ENCODE measurements around the gene HSPA12A. TPM values are rescaled to one million over a fixed set of nuclear protein-coding genes. Genes with fewer than 3 reads are reported as not detected.

HSPA12A gene
- total and polyA plus RNA-seq, 2 of the 13 experiments (the other 11 are each of a cell fraction or from before 2014, with no cell fraction given): 6.4 to 13.6 TPM

DNA sequence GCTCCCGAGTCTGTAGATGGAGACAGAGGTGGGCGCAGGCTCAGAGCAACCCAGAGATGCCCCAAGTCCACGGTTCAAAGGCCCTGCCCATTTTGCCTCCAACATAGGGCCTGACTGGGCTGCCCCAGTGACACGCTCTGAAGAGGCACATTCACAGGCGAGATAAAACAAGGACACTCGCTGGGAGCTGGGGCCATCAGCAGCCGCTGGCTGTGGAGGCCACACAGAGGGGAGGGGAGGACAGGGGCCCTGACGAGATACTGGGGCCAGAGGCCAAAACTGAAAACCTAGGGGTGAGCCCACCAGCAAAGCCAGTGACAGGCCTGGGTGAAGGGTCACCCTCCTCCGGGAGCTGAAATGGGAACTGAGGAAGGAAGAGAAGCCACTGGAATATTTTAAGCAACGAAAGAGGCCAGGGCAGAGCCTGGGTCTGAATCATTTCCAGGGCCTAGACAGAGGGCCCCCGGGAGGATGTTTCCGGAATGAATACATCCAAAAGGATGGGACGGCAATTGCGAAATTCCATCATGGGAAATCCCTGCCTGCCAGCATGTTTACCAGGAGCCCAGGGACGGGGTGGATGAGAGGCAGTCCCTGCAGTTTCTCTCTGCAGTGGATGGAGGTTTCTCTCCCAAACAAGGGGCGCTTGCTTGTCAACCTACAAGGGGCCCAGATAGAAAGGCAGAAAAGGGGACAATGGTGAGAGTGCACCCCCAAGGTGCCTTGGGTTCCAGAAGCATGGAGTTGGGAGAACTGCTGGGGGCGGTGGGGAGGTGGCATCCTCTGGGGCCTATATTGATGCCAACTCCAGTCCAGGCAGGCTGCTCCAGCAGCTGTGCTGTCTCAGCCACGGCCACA is 29.0 kb upstream of the HSPA12A start (continued):
- no peak for TF ChIP-seq NFE2 (CRISPR knock-in tag; IDR thresholded peaks at IDR 0.05)
- TF ChIP-seq, protein P1, sequence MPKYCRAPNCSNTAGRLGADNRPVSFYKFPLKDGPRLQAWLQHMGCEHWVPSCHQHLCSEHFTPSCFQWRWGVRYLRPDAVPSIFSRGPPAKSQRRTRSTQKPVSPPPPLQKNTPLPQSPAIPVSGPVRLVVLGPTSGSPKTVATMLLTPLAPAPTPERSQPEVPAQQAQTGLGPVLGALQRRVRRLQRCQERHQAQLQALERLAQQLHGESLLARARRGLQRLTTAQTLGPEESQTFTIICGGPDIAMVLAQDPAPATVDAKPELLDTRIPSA (CRISPR knock-in tag; IDR thresholded peaks at IDR 0.05; ENCODE audit: borderline replicate concordance): no peak
- TF ChIP-seq, protein P2, sequence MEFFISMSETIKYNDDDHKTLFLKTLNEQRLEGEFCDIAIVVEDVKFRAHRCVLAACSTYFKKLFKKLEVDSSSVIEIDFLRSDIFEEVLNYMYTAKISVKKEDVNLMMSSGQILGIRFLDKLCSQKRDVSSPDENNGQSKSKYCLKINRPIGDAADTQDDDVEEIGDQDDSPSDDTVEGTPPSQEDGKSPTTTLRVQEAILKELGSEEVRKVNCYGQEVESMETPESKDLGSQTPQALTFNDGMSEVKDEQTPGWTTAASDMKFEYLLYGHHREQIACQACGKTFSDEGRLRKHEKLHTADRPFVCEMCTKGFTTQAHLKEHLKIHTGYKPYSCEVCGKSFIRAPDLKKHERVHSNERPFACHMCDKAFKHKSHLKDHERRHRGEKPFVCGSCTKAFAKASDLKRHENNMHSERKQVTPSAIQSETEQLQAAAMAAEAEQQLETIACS (CRISPR knock-in tag; IDR thresholded peaks at IDR 0.05): no peak
- no peak for TF ChIP-seq YEATS4 (CRISPR knock-in tag; IDR thresholded peaks at IDR 0.05; ENCODE audit: borderline replicate concordance)
- TF ChIP-seq, protein P3, sequence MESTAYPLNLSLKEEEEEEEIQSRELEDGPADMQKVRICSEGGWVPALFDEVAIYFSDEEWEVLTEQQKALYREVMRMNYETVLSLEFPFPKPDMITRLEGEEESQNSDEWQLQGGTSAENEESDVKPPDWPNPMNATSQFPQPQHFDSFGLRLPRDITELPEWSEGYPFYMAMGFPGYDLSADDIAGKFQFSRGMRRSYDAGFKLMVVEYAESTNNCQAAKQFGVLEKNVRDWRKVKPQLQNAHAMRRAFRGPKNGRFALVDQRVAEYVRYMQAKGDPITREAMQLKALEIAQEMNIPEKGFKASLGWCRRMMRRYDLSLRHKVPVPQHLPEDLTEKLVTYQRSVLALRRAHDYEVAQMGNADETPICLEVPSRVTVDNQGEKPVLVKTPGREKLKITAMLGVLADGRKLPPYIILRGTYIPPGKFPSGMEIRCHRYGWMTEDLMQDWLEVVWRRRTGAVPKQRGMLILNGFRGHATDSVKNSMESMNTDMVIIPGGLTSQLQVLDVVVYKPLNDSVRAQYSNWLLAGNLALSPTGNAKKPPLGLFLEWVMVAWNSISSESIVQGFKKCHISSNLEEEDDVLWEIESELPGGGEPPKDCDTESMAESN (CRISPR knock-in tag; conservative IDR thresholded peaks at IDR 0.05): no peak
- TF ChIP-seq, protein P4, sequence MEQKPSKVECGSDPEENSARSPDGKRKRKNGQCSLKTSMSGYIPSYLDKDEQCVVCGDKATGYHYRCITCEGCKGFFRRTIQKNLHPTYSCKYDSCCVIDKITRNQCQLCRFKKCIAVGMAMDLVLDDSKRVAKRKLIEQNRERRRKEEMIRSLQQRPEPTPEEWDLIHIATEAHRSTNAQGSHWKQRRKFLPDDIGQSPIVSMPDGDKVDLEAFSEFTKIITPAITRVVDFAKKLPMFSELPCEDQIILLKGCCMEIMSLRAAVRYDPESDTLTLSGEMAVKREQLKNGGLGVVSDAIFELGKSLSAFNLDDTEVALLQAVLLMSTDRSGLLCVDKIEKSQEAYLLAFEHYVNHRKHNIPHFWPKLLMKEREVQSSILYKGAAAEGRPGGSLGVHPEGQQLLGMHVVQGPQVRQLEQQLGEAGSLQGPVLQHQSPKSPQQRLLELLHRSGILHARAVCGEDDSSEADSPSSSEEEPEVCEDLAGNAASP (CRISPR knock-in tag; IDR thresholded peaks at IDR 0.05; ENCODE audit: borderline replicate concordance): peak; percentile 44; the same call in 1 of the 2 replicates
- TF ChIP-seq TFE3 (CRISPR knock-in tag; IDR thresholded peaks at IDR 0.05): peak; percentile 70; the same call in 1 of the 2 replicates
- TF ChIP-seq SRSF1 (optimal IDR thresholded peaks at IDR 0.05; ENCODE audit: low read depth, low read length): no peak
- TF ChIP-seq ARID5B (CRISPR knock-in tag; IDR thresholded peaks at IDR 0.05): peak; percentile 77
- peak; percentile 71 for TF ChIP-seq MED1 (CRISPR knock-in tag; IDR thresholded peaks at IDR 0.05)
- no peak for TF ChIP-seq ZNF678 (CRISPR knock-in tag; IDR thresholded peaks at IDR 0.05)
- peak; percentile 36; the same call in 1 of the 2 replicates for TF ChIP-seq THAP11 (CRISPR knock-in tag; IDR thresholded peaks at IDR 0.05)
- no peak for TF ChIP-seq HOXA5 (CRISPR knock-in tag; IDR thresholded peaks at IDR 0.05)
- TF ChIP-seq SKI (IDR thresholded peaks at IDR 0.05; ENCODE audit: partially characterized antibody): no peak
